HepG2 (cell line): ENCODE results near the gene PARP3. TPM values are rescaled to one million over a fixed set of nuclear protein-coding genes. Genes with fewer than 3 reads are reported as not detected.

Experiments
- ADNP ChIP-seq: sonication (generic); formaldehyde crosslinking; IDR thresholded peaks from 2 replicates; pipeline ENCODE4 v1.4.0; 2020; ENCODE audit warnings: missing genetic modification reagents
- ASH2L ChIP-seq: fragments of 300-600, 200-600 bp; sonication (generic); IDR thresholded peaks from 2 replicates; pipeline ENCODE4 v1.7.0; 2017; ENCODE audit warnings: low read depth, mild to moderate bottlenecking, moderate library complexity, mixed read lengths, low read length; ENCODE audit not compliant: insufficient read length
- HDAC1 ChIP-seq: sonication (generic); formaldehyde crosslinking; IDR thresholded peaks from 2 replicates; pipeline ENCODE4 v1.5.1; 2020; ENCODE audit warnings: mild to moderate bottlenecking, missing genetic modification reagents
- HOXD1 ChIP-seq: sonication (generic); formaldehyde crosslinking; IDR thresholded peaks from 2 replicates; pipeline ENCODE4 v1.5.0; 2020; ENCODE audit warnings: missing genetic modification reagents
- MXD3 ChIP-seq: IDR thresholded peaks from 2 replicates; pipeline ENCODE4 v1.6.1; 2016; ENCODE audit warnings: mild to moderate bottlenecking, missing biosample characterization, missing genetic modification reagents
- NCOA2 ChIP-seq: sonication (generic); formaldehyde crosslinking; IDR thresholded peaks from 2 replicates; pipeline ENCODE4 v1.8.0; 2022; ENCODE audit warnings: inconsistent platforms
- NFKBIZ ChIP-seq: IDR thresholded peaks from 2 replicates; pipeline ENCODE4 v1.6.1; 2018; ENCODE audit warnings: missing genetic modification reagents, missing compliant biosample characterization
- PAWR ChIP-seq: sonication (generic); formaldehyde crosslinking; IDR thresholded peaks from 2 replicates; pipeline ENCODE4 v1.4.0; 2020; ENCODE audit warnings: missing genetic modification reagents, mild to moderate bottlenecking, borderline replicate concordance
- PHB2 ChIP-seq: fragments of 450-650 bp; IDR thresholded peaks from 2 replicates; pipeline ENCODE4 v1.6.1; 2018; ENCODE audit not compliant: partially characterized antibody
- POLR2G ChIP-seq: fragments of 200-400 bp; formaldehyde crosslinking; IDR thresholded peaks from 2 replicates; pipeline ENCODE4 v1.6.1; 2018; ENCODE audit warnings: mild to moderate bottlenecking, low read depth, low read length, moderate library complexity
- RBAK ChIP-seq: sonication (generic); formaldehyde crosslinking; IDR thresholded peaks from 2 replicates; pipeline ENCODE4 v1.5.1; 2020; ENCODE audit warnings: mild to moderate bottlenecking, missing genetic modification reagents
- SMC3 ChIP-seq: IDR thresholded peaks from 2 replicates; pipeline ENCODE4 v1.6.1; 2011; ENCODE audit warnings: low read length, improper control_type of control experiment
- SP4 ChIP-seq: sonication (generic); formaldehyde crosslinking; IDR thresholded peaks from 2 replicates; pipeline ENCODE4 v1.8.1; 2023; ENCODE audit warnings: mild to moderate bottlenecking, missing genetic modification reagents
- TEF ChIP-seq: sonication (generic); formaldehyde crosslinking; IDR thresholded peaks from 2 replicates; pipeline ENCODE4 v1.5.0; 2020; ENCODE audit warnings: missing genetic modification reagents
- ZFP37 ChIP-seq: sonication (generic); formaldehyde crosslinking; IDR thresholded peaks from 2 replicates; pipeline ENCODE4 v1.4.0; 2020; ENCODE audit warnings: missing genetic modification reagents, borderline replicate concordance
- ZNF552 ChIP-seq: sonication (generic); formaldehyde crosslinking; IDR thresholded peaks from 2 replicates; pipeline ENCODE4 v1.9.0; 2022; ENCODE audit warnings: missing genetic modification reagents, mild to moderate bottlenecking, borderline replicate concordance
- ZNF776 ChIP-seq: sonication (generic); formaldehyde crosslinking; IDR thresholded peaks from 2 replicates; pipeline ENCODE4 v1.4.0; 2020; ENCODE audit warnings: mild to moderate bottlenecking, missing genetic modification reagents
- ZNF781 ChIP-seq: sonication (generic); formaldehyde crosslinking; IDR thresholded peaks from 2 replicates; pipeline ENCODE4 v1.5.1; 2020; ENCODE audit warnings: borderline replicate concordance, mild to moderate bottlenecking, missing genetic modification reagents; ENCODE audit errors: not compliant biosample characterization
- ZNF839 ChIP-seq: sonication (generic); formaldehyde crosslinking; IDR thresholded peaks from 2 replicates; pipeline ENCODE4 v1.4.0; 2020; ENCODE audit warnings: missing genetic modification reagents, mild to moderate bottlenecking, borderline replicate concordance
- ZNF878 ChIP-seq: sonication (generic); formaldehyde crosslinking; IDR thresholded peaks from 2 replicates; pipeline ENCODE4 v1.8.1; 2023; ENCODE audit warnings: mild to moderate bottlenecking, missing genetic modification reagents, moderate library complexity
- polyA plus RNA-seq, 8 experiments: library from polyadenylated mRNA; depleted of rRNA in 3 of 8; stranded (reverse) in 7 of 8; unstranded in 1 of 8; fragments of >200 nt; fragmentation: Illumina TruSeq in 4 of 8; extraction: Trizol in 4 of 8; gene quantifications; 2 replicates each; pipeline versions ENCODE4 v1.2.1 to v1.2.3, GENCODE V29; 2011 to 2016; ENCODE audit warnings: low read depth in 4 of 8, missing spikeins in 1 of 8, mixed read lengths in 1 of 8; ENCODE audit not compliant: insufficient read depth in 1 of 8
- total RNA-seq, 5 experiments: library from RNA; depleted of rRNA; stranded (reverse); fragments of >200 nt; fragmentation: Illumina TruSeq; extraction: Trizol; gene quantifications; 2 replicates each; pipeline ENCODE4 v1.2.3, GENCODE V29; 2016; ENCODE audit warnings: low read depth in 1 of 5
- TF ChIP-seq, protein P1 (sequence below): sonication (generic); formaldehyde crosslinking; IDR thresholded peaks from 2 replicates; pipeline ENCODE4 v1.9.0; 2021; ENCODE audit warnings: mild to moderate bottlenecking, missing genetic modification reagents
- TF ChIP-seq, protein P2 (sequence below): sonication (generic); formaldehyde crosslinking; IDR thresholded peaks from 2 replicates; pipeline ENCODE4 v1.4.0; 2020; ENCODE audit warnings: missing genetic modification reagents, low read depth, mild to moderate bottlenecking, borderline replicate concordance

PARP3 gene
- total and polyA plus RNA-seq, 2 of the 13 experiments (the other 11 are each of a cell fraction or from before 2014, with no cell fraction given) = 11.2 to 21.5 TPM

- TF ChIP-seq ZNF839 (CRISPR knock-in tag) = 0 out of 2 replicates have a peak, but pooled peaks have one; percentile 34
- TF ChIP-seq TEF (CRISPR knock-in tag) = no peak
- TF ChIP-seq ZNF776 (CRISPR knock-in tag) = peak; percentile 70; the same call in 1 of the 2 replicates
- TF ChIP-seq, protein P1, sequence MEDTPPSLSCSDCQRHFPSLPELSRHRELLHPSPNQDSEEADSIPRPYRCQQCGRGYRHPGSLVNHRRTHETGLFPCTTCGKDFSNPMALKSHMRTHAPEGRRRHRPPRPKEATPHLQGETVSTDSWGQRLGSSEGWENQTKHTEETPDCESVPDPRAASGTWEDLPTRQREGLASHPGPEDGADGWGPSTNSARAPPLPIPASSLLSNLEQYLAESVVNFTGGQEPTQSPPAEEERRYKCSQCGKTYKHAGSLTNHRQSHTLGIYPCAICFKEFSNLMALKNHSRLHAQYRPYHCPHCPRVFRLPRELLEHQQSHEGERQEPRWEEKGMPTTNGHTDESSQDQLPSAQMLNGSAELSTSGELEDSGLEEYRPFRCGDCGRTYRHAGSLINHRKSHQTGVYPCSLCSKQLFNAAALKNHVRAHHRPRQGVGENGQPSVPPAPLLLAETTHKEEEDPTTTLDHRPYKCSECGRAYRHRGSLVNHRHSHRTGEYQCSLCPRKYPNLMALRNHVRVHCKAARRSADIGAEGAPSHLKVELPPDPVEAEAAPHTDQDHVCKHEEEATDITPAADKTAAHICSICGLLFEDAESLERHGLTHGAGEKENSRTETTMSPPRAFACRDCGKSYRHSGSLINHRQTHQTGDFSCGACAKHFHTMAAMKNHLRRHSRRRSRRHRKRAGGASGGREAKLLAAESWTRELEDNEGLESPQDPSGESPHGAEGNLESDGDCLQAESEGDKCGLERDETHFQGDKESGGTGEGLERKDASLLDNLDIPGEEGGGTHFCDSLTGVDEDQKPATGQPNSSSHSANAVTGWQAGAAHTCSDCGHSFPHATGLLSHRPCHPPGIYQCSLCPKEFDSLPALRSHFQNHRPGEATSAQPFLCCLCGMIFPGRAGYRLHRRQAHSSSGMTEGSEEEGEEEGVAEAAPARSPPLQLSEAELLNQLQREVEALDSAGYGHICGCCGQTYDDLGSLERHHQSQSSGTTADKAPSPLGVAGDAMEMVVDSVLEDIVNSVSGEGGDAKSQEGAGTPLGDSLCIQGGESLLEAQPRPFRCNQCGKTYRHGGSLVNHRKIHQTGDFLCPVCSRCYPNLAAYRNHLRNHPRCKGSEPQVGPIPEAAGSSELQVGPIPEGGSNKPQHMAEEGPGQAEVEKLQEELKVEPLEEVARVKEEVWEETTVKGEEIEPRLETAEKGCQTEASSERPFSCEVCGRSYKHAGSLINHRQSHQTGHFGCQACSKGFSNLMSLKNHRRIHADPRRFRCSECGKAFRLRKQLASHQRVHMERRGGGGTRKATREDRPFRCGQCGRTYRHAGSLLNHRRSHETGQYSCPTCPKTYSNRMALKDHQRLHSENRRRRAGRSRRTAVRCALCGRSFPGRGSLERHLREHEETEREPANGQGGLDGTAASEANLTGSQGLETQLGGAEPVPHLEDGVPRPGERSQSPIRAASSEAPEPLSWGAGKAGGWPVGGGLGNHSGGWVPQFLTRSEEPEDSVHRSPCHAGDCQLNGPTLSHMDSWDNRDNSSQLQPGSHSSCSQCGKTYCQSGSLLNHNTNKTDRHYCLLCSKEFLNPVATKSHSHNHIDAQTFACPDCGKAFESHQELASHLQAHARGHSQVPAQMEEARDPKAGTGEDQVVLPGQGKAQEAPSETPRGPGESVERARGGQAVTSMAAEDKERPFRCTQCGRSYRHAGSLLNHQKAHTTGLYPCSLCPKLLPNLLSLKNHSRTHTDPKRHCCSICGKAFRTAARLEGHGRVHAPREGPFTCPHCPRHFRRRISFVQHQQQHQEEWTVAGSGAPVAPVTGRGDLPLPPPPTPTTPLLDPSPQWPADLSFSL = 0 out of 2 replicates have a peak, but pooled peaks have one; percentile 0
- TF ChIP-seq SMC3 = no peak
- peak; percentile 96 for TF ChIP-seq HDAC1 (CRISPR knock-in tag)
- TF ChIP-seq ZNF552 (CRISPR knock-in tag) = 0 out of 2 replicates have a peak, but pooled peaks have one; percentile 32
- no peak for TF ChIP-seq ZNF781 (CRISPR knock-in tag)
- TF ChIP-seq RBAK (CRISPR knock-in tag) = no peak
- peak; percentile 59; the same call in 1 of the 2 replicates for TF ChIP-seq ZNF878 (CRISPR knock-in tag)
- peak; percentile 78 for TF ChIP-seq HOXD1 (CRISPR knock-in tag)
- peak; percentile 74 for TF ChIP-seq SP4 (CRISPR knock-in tag)
- TF ChIP-seq PHB2 = no peak
- peak; percentile 44 for TF ChIP-seq ASH2L
- no peak for TF ChIP-seq PAWR
- TF ChIP-seq, protein P2, sequence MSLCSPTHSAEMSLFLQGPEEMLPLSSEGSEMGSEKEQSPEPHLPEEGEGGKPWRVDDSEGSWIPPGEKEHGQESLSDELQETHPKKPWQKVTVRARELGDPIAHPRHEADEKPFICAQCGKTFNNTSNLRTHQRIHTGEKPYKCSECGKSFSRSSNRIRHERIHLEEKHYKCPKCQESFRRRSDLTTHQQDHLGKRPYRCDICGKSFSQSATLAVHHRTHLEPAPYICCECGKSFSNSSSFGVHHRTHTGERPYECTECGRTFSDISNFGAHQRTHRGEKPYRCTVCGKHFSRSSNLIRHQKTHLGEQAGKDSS (CRISPR knock-in tag) = peak; percentile 83; the same call in 1 of the 2 replicates
- TF ChIP-seq NCOA2 (CRISPR knock-in tag) = peak; percentile 71; the same call in 1 of the 2 replicates
- peak; percentile 99 for TF ChIP-seq POLR2G
- no peak; the same call in 1 of the 2 replicates for TF ChIP-seq ZFP37 (CRISPR knock-in tag)
- peak; percentile 74 for TF ChIP-seq MXD3 (CRISPR knock-in tag)
- TF ChIP-seq ADNP (CRISPR knock-in tag) = no peak
- TF ChIP-seq NFKBIZ (CRISPR knock-in tag) = peak; percentile 46; the same call in 1 of the 2 replicates
These were observed 40.8 kb downstream of the PARP3 start, which contains the start of gene ACY1 (continued) for GRCh38 chr3:51982838-51983577.
